M059J (cell line): ENCODE data around the gene CPLX3. TPM values are rescaled to one million over a fixed set of nuclear protein-coding genes. Genes with fewer than 3 reads are reported as not detected.
"Not testable (repeated sequence)": the region's sequence is repeated elsewhere in the genome, so short reads cannot be mapped to it uniquely, and the experiment has no call there.

Experiments used
- DNase-seq: peaks from one replicate; pipeline ENCODE4 v3.0.0-alpha.2; 2012; ENCODE audit warnings: low read depth
- total RNA-seq: library from RNA; depleted of rRNA; stranded (reverse); fragments of >200 nt; shearing (Covaris generic); gene quantifications from 2 replicates; pipeline ENCODE4 v1.2.3, GENCODE V29; 2014; rRNA removed

The CPLX3 gene
- not detected in 2 replicates for total RNA-seq

GRCh38 chr15:74826364-74826819, at the start of gene CPLX3:
Gene CPLX3 (plus strand): TSS chr15:74826627. CDS start chr15:74826704, 77 bp downstream.
- DNase-seq, result no peak

GRCh38 chr15:74776821-74777768, 49.3 kb upstream of the CPLX3 start:
- DNase-seq, result no peak

- DNase-seq, result no peak
These were observed 48.4 kb upstream of the CPLX3 start for GRCh38 chr15:74777769-74778598.

GRCh38 chr15:74778599-74778970, 47.8 kb upstream of the CPLX3 start:
- no peak for DNase-seq

- no peak for DNase-seq
These were observed 47.2 kb upstream of the CPLX3 start for GRCh38 chr15:74779162-74779648.

- DNase-seq, result no peak
These were observed 45.6 kb upstream of the CPLX3 start for GRCh38 chr15:74780523-74781430.

GRCh38 chr15:74781431-74782258, 44.8 kb upstream of the CPLX3 start, which contains the start of gene CSK:
Gene CSK (plus strand): TSS chr15:74782080. CDS start chr15:74798298, 16,218 bp downstream.
- DNase-seq, result peak; percentile 61

- no peak for DNase-seq
These were observed 44.0 kb upstream of the CPLX3 start for GRCh38 chr15:74782259-74783071.

GRCh38 chr15:74783072-74783807, 43.2 kb upstream of the CPLX3 start:
- DNase-seq, result no peak

GRCh38 chr15:74783808-74784175, 42.6 kb upstream of the CPLX3 start:
- no peak for DNase-seq

- no peak for DNase-seq
These were observed 41.8 kb upstream of the CPLX3 start for GRCh38 chr15:74784426-74785193.

- DNase-seq, result no peak
These were observed 41.0 kb upstream of the CPLX3 start for GRCh38 chr15:74785194-74786032.

- DNase-seq, result not testable (repeated sequence)
These were observed 40.3 kb upstream of the CPLX3 start for GRCh38 chr15:74786081-74786480.

GRCh38 chr15:74786551-74787165, 39.8 kb upstream of the CPLX3 start:
- no peak for DNase-seq

GRCh38 chr15:74787251-74788041, 39.0 kb upstream of the CPLX3 start:
- DNase-seq, result no peak
